Sigmoid colon (tissue), 3 donors: Measurements from ENCODE around the gene POT1.

ENCODE experiments used
- POLR2A ChIP-seq, 2 donors: fragments of 450-650 bp; IDR thresholded peaks; one replicate each; pipeline ENCODE4 v1.6.1; 2016; ENCODE audit warnings: antibody characterized with exemption in 2 of 2, mild to moderate bottlenecking in 2 of 2, moderate library complexity in 2 of 2
- TF ChIP-seq, protein P1 (sequence below), 4 experiments: fragments of 450-650 bp in 3 of 4; fragments of 200-600 bp in 1 of 4; IDR thresholded peaks; one replicate each; pipeline ENCODE4 v1.5.1; 2016 to 2019; ENCODE audit warnings: antibody characterized with exemption in 4 of 4, mild to moderate bottlenecking in 3 of 4, moderate library complexity in 2 of 4

DNA sequence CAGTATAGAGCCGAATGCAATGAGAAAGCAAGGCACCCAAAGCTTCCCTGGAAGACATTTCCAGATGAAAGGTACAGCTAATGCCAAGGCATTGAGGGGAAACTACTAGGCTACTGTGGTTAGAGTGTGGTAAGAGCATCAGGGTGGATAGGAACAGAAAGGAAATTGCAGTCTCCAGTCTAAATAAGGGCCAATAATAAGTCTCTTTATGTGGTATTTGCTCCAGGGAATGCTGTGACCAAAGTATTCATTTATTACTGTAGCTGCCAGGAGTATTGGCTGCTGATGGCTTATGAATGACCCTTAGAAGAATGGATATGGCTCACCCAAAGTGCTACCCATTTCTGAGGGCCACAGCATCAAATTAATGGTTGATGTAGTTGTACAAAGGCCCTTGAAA lies 30.1 kb upstream of the POT1 start:
- TF ChIP-seq POLR2A (IDR thresholded peaks at IDR 0.05), result no peak
- TF ChIP-seq, protein P1, sequence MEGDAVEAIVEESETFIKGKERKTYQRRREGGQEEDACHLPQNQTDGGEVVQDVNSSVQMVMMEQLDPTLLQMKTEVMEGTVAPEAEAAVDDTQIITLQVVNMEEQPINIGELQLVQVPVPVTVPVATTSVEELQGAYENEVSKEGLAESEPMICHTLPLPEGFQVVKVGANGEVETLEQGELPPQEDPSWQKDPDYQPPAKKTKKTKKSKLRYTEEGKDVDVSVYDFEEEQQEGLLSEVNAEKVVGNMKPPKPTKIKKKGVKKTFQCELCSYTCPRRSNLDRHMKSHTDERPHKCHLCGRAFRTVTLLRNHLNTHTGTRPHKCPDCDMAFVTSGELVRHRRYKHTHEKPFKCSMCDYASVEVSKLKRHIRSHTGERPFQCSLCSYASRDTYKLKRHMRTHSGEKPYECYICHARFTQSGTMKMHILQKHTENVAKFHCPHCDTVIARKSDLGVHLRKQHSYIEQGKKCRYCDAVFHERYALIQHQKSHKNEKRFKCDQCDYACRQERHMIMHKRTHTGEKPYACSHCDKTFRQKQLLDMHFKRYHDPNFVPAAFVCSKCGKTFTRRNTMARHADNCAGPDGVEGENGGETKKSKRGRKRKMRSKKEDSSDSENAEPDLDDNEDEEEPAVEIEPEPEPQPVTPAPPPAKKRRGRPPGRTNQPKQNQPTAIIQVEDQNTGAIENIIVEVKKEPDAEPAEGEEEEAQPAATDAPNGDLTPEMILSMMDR (IDR thresholded peaks at IDR 0.05), result no peak
